ENCODE measurements around the gene DNAH9.

- no peak for TF ChIP-seq CTCF (optimal IDR thresholded peaks at IDR 0.05 in 1 of 3, IDR thresholded peaks at IDR 0.05 in 1 of 3, conservative IDR thresholded peaks at IDR 0.05 in 1 of 3; ENCODE audit: extremely low read depth in 1 of 3, insufficient read depth in 2 of 3, low read length in 3 of 3)
- TF ChIP-seq EZH2 (IDR thresholded peaks at IDR 0.05; ENCODE audit: low read length) = no peak
Measured at GRCh38 chr17:11889266-11889665, 291.0 kb downstream of the DNAH9 start.
